ENCODE results near the gene ACTMAP. TPM values are rescaled to one million over a fixed set of nuclear protein-coding genes. Genes with fewer than 3 reads are reported as not detected.

ACTMAP gene
- total RNA-seq, 4 donors from 2014 or later: 1.3 to 8.3 (median 4.5) TPM

DNA sequence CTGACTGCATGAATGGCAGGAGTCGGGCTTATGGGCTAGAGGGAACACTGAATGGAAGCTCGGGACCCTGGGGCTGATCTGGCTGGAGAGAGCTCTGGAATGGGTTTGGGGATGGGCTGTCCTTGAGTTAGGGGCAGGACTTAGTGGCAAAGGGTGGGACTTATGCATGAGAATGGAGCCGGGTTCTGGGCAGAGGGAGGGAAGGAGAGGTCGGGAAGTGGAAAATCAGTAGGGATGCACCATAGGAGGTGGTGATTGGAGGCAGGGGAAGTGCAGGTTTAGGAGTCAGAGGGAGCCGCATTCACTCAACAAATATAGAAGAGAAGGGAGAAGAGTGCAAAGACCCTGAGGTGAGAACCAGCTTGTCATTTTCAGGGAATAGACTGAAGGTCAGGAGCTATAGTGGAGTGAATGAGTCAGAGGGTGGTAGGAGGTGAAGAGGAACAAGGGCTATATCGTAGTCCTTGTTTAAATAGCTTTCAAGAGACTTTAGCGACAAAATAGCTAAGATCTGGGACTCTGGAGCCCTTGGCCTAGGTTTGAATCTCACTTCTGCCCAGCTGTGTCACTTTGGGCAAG lies 28.5 kb upstream of the ACTMAP start:
- no peak for TF ChIP-seq CTCF (IDR thresholded peaks at IDR 0.05; ENCODE audit: low read depth)

DNA sequence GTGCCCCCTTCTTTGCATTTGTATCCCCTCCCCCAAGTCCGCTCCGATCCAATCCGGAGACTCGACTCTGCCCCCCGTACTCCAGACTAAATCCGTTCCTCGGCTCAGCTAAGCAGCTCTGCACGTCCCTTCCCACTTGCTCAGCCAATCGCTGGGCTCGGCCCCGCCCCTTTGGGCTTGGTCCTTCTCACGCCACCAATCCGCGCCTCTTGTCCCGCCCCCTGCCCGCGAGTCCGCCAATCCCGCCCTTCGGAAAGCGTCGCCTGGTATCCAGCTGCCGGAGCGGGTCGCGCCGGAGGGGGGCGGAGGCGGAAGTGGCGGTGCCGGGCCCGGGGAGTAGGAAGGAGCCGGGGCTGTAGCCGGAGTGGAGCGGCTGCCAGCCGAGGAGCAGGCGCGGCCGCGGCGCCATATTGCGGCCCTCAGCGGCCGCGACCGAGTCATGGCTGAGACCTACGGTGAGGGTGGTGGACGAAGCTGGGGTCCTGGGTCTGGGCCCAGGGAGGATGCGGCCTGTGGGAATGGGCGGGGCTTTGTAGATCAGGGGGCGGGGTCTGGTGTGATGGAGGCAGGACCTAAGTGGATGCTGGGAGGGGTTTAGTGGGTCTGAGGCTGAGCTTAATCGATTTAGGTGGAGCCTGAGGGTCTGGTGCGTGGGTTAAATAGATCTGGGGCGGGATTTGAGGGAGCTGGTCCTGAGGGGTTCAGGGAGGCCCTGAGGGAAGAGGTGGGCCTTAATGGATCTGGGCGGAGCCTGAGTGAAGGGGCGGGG lies 27.8 kb upstream of the ACTMAP start, which contains the start of gene RAB4B:
RAB4B (plus strand) TSS at position 311 of the 769 bp plus-strand sequence; CDS start at position 440, 129 bp downstream.
- TF ChIP-seq CTCF (IDR thresholded peaks at IDR 0.05; ENCODE audit: low read depth): no peak

DNA sequence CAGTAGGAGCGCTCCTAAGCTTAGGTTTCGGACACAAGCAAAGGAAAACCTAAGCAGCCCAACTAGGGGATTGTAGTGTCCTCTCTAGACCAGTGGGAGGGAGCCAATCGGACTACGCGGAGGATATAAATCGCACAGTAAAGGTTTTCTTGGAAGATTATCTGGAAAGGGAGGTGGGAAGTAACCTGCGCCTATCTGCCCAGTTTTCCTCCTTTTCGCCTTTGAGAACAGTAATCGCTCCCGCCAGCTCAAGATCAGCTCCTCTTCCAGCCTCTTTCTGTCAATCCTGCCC lies 27.3 kb upstream of the ACTMAP start:
- TF ChIP-seq CTCF (IDR thresholded peaks at IDR 0.05; ENCODE audit: low read depth): no peak

- TF ChIP-seq CTCF (IDR thresholded peaks at IDR 0.05; ENCODE audit: low read depth): no peak
Measured at GRCh38 chr19:40776932-40777644, 26.8 kb upstream of the ACTMAP start.

GRCh38 chr19:40776364-40776763 lies 26.1 kb upstream of the ACTMAP start:
- no peak for TF ChIP-seq CTCF (IDR thresholded peaks at IDR 0.05; ENCODE audit: low read depth)

- no peak for TF ChIP-seq CTCF (IDR thresholded peaks at IDR 0.05; ENCODE audit: low read depth)
Measured at GRCh38 chr19:40775632-40776022, 25.4 kb upstream of the ACTMAP start.

GRCh38 chr19:40774916-40775631 lies 24.8 kb upstream of the ACTMAP start, which contains the start of gene MIA:
TSS of gene MIA (plus strand) at chr19:40775521. CDS start at chr19:40775543, 22 bp downstream.
- no peak for TF ChIP-seq CTCF (IDR thresholded peaks at IDR 0.05; ENCODE audit: low read depth)
